ENCODE measurements around the gene LPCAT3.

DNA sequence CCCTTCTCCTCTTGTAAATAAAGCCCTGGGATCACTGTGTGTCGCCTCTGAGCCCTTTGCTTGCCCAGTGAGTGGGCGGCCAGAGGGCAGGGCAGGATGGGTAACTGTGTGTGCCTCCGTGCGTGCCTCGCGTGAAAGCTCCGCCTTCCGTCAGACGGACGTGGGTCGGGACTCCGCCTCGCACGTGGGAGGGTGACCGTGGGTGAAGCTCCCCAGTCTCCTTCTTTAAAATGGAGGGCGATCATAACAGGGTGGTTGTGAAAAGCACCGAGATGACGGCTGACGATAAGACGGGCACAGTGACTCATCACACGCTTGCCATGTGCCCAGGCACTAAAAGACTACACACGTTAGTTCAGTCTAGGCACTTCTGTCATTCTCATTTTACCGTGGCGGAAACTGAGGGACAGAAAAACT is 57.0 kb downstream of the LPCAT3 start:
- TF ChIP-seq RCOR1 (IDR thresholded peaks at IDR 0.05; ENCODE audit: low read depth, low read length) (no peak), ZC3H11A (IDR thresholded peaks at IDR 0.05) (no peak), SMC3 (IDR thresholded peaks at IDR 0.05) (no peak)
- TF ChIP-seq, protein P1, sequence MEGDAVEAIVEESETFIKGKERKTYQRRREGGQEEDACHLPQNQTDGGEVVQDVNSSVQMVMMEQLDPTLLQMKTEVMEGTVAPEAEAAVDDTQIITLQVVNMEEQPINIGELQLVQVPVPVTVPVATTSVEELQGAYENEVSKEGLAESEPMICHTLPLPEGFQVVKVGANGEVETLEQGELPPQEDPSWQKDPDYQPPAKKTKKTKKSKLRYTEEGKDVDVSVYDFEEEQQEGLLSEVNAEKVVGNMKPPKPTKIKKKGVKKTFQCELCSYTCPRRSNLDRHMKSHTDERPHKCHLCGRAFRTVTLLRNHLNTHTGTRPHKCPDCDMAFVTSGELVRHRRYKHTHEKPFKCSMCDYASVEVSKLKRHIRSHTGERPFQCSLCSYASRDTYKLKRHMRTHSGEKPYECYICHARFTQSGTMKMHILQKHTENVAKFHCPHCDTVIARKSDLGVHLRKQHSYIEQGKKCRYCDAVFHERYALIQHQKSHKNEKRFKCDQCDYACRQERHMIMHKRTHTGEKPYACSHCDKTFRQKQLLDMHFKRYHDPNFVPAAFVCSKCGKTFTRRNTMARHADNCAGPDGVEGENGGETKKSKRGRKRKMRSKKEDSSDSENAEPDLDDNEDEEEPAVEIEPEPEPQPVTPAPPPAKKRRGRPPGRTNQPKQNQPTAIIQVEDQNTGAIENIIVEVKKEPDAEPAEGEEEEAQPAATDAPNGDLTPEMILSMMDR (IDR thresholded peaks at IDR 0.05) = no peak
- TF ChIP-seq, protein P2, sequence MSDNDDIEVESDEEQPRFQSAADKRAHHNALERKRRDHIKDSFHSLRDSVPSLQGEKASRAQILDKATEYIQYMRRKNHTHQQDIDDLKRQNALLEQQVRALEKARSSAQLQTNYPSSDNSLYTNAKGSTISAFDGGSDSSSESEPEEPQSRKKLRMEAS (IDR thresholded peaks at IDR 0.05) = no peak; the same call in 1 of the 2 replicates
- TF ChIP-seq, protein P3, sequence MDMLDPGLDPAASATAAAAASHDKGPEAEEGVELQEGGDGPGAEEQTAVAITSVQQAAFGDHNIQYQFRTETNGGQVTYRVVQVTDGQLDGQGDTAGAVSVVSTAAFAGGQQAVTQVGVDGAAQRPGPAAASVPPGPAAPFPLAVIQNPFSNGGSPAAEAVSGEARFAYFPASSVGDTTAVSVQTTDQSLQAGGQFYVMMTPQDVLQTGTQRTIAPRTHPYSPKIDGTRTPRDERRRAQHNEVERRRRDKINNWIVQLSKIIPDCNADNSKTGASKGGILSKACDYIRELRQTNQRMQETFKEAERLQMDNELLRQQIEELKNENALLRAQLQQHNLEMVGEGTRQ (IDR thresholded peaks at IDR 0.05) = no peak
